ENCODE results near the gene SOX12.
A peak's percentile ranks its signal among the peaks of the same experiment; 100 is the strongest.

GRCh38 chr20:326645-327185 lies 1.4 kb downstream of the SOX12 start:
- TF ChIP-seq CTCF (IDR thresholded peaks at IDR 0.05; ENCODE audit: insufficient read depth, low read length): no peak
- peak; percentile 20; the same call in 1 of the 2 replicates for TF ChIP-seq POLR2AphosphoS5 (IDR thresholded peaks at IDR 0.05; ENCODE audit: low read depth)
- TF ChIP-seq SPI1 (IDR thresholded peaks at IDR 0.05; ENCODE audit: borderline replicate concordance, low read depth): no peak
- no peak for TF ChIP-seq REST (IDR thresholded peaks at IDR 0.05; ENCODE audit: insufficient replicate concordance, low read depth)
- no peak for TF ChIP-seq GABPA (IDR thresholded peaks at IDR 0.05; ENCODE audit: low read depth)

Data from HL-60 (cell line).